Activated CD8-positive, alpha-beta memory T cell treated with anti-CD3 and anti-CD28 coated beads for 36 hours (primary cell): ENCODE measurements around the gene CLSTN3. TPM values are rescaled to one million over a fixed set of nuclear protein-coding genes. Genes with fewer than 3 reads are reported as not detected.

Experiments used
- CTCF ChIA-PET: fragments of 350-600 bp; sonication (Branson Sonifier 250); formaldehyde crosslinking; loops from one replicate; lab custom pipeline; 2021; ENCODE audit warnings: antibody characterized with exemption; lab: Charles Lee
- POLR2A ChIA-PET: fragments of 350-600 bp; sonication (Branson Sonifier 250); formaldehyde crosslinking; loops from one replicate; lab custom pipeline; 2021; ENCODE audit warnings: antibody characterized with exemption; lab: Charles Lee
- total RNA-seq, 2 experiments: library from RNA; stranded (reverse); gene quantifications; one replicate each; pipeline ENCODE4 v1.2.3, GENCODE V29; 2021

CLSTN3 gene
- total RNA-seq, 2 experiments from 2014 or later, result 19.0 to 19.5 TPM

GRCh38 chr12:7203109-7203508, 72.9 kb downstream of the CLSTN3 start:
- ChIA-PET POLR2A (no interaction called here), CTCF (no interaction called here)

DNA sequence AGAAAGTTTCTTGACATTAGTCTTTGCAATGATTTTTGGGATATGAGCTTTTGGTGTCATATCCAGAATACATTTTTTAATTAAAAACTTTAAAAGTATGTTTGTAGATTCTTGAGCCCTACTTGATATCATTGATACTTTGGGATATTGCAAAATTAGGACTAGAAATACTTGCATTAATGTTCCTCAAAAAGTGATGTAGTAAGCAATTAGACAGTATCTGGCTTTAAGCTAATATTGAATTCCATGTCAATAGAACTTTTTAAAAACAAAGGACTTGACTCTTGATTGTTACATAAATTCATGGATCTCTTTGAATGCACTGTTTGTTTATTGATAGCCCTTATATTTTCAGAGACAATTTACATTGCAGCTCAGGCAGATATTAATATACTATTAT, 74.9 kb downstream of the CLSTN3 start:
- POLR2A ChIA-PET, result no interaction called here
- CTCF ChIA-PET, result interaction anchor here (0.8 kb wide), 1 partner anchor 15 kb away, joined by 3 read pairs; no protein-coding TSS in a partner anchor

DNA sequence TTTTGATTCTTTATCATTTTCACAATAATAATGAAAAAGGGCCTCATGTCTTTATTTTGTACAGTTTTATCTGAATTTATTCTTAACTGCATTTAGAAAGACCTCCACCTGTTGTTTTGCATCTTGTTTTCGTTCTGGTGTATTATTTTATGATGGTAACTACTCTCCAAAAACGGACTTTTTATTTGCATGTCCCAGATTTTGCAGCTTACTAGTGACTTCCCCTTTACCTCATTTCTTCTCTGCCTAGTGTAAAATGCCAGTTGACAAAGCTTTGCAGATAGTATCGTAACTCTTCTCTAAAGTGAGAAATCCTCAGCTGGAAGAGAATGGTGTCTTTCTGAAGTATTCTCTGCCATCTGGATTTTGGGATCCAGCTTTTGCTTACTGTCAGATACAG, 76.5 kb downstream of the CLSTN3 start:
- POLR2A ChIA-PET, result no interaction called here

DNA sequence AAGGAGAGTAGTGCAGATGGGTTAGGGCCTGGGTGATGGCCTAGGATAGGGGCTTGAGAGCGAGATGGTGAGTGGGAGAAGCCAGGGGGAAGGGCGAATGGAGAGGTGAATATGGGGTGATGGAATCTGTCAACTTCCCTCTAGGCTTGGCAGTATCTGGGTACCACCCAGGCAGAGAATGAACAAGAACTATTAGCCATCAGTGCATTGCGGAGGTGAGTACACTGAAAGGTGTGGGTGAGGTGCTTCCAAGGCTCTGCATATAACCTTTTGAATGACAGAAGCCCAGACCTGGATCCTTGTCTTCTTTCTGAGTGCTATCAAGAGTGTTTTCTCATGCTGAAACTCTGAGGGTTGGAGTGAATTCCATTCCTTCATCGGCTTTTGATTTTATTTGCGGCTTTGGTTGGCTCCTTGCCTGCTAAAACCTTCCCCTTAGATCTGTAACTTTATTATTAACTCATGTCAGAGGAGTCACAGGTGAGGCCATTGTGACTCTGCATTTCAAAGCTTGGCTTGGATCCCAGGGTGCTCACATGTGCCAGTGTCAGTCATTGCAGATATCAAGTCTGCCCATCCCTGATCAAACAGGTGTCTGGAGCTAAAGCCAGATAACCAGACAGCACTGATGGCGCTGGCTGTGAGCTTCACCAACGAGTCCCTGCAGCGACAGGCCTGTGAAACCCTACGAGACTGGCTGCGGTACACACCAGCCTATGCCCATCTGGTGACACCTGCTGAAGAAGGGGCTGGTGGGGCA, 77.9 kb downstream of the CLSTN3 start:
- POLR2A ChIA-PET, result no interaction called here
- CTCF ChIA-PET, result no interaction called here

More for the DNA sequence above, 76.5 kb downstream of the CLSTN3 start:
- CTCF ChIA-PET, result no interaction called here

Other genes starting within 250 kb of the CLSTN3 start
- gene LRRC23, start 225.5 kb upstream of the CLSTN3 start, total RNA-seq, result 1 to 10 TPM; 3.1 to 6.0 TPM
- gene ENO2, start 215.8 kb upstream of the CLSTN3 start, total RNA-seq, result 100 to 1,000 TPM; 171 to 175 TPM
- gene ATN1, start 202.4 kb upstream of the CLSTN3 start, total RNA-seq, result 10 to 100 TPM; 44.1 to 44.3 TPM
- gene RNU7-1, start 186.6 kb upstream of the CLSTN3 start, total RNA-seq, result not detected
- 100 to 1,000 TPM; 234 to 239 TPM for gene C12orf57, start 186.3 kb upstream of the CLSTN3 start, total RNA-seq
- gene PTPN6, start 179.0 kb upstream of the CLSTN3 start, total RNA-seq, result 100 to 1,000 TPM; 436 to 441 TPM
- gene PHB2, start 159.7 kb upstream of the CLSTN3 start, total RNA-seq, result 100 to 1,000 TPM; 509 to 511 TPM
- 100 to 1,000 TPM; 152 to 162 TPM for gene EMG1, start 159.5 kb upstream of the CLSTN3 start, total RNA-seq
- gene LPCAT3, start 111.9 kb upstream of the CLSTN3 start, total RNA-seq, result 10 to 100 TPM; 26.1 TPM
- 1 to 10 TPM in 1 of 2 experiments, under 1 TPM in 1; 0.65 to 1.0 TPM for gene C1S, start 69.7 kb upstream of the CLSTN3 start, total RNA-seq
- 1 to 10 TPM in 1 of 2 experiments, under 1 TPM in 1; 0.84 to 1.2 TPM for gene C1R, start 37.9 kb upstream of the CLSTN3 start, total RNA-seq
- 10 to 100 TPM; 11.1 to 11.5 TPM for gene C1RL, start 21.2 kb upstream of the CLSTN3 start, total RNA-seq
- under 1 TPM in 1 of 2 experiments, not detected in 1; 0.19 TPM for gene RBP5, start 1.5 kb upstream of the CLSTN3 start, total RNA-seq
- gene PEX5, start 59.3 kb downstream of the CLSTN3 start, total RNA-seq, result 10 to 100 TPM; 36.9 to 37.5 TPM
- not detected for gene ACSM4, start 173.7 kb downstream of the CLSTN3 start, total RNA-seq